Measurements from ENCODE around the gene SLC46A1.

- TF ChIP-seq CTCF (IDR thresholded peaks at IDR 0.05), result no peak
- no peak for TF ChIP-seq POLR2A (IDR thresholded peaks at IDR 0.05)
Observed at GRCh38 chr17:28398280-28398981, 7.6 kb downstream of the SLC46A1 start.

Data from uterus (tissue), 2 donors.